ENCODE measurements around the gene ZBTB1. TPM values are rescaled to one million over a fixed set of nuclear protein-coding genes. Genes with fewer than 3 reads are reported as not detected.
"Not testable (repeated sequence)": the region's sequence is repeated elsewhere in the genome, so short reads cannot be mapped to it uniquely, and the experiment has no call there.

Gene ZBTB1
- total RNA-seq, 1 experiment from 2014 or later = 51.4 TPM

DNA sequence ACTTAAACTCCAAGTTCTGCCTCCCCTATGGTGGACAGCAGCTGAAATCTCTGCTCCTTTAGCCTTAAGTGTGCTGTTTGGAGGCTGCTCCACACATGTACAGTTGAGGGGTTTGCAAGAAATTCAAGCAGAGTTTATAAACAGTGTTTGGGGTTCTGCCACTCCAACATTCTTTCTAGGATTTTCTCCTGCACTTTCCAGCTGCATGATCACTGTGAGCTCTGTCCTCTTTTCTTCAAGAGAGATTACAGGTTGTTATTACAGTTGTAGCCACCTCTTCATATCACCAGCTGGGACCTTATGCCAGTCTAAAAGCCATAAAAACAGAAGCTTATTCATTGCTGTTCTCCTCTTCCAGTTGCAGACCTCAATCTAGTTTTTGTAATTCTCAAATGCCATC lies 9.3 kb upstream of the ZBTB1 start:
- DNase-seq (ENCODE audit: low read depth) = no peak

DNA sequence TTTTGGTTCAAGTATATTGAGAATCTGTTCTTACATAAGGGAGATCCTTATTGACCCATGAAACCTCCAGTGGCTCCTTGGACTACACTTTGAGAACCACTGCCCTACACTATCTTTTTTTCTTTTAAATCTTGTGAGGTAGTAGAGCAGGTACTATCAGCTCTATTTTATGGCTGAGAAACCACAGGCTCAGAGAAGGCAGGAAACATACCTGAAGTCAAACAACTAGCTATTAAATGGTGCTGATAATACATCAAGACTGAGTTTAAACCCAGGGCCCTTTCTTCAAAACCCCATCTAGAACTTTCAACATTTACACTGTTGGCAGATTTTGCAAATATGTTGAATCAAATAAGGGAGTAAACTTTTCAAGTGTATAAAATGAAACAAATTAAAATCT lies 7.8 kb upstream of the ZBTB1 start:
- no peak for DNase-seq (ENCODE audit: low read depth)

DNA sequence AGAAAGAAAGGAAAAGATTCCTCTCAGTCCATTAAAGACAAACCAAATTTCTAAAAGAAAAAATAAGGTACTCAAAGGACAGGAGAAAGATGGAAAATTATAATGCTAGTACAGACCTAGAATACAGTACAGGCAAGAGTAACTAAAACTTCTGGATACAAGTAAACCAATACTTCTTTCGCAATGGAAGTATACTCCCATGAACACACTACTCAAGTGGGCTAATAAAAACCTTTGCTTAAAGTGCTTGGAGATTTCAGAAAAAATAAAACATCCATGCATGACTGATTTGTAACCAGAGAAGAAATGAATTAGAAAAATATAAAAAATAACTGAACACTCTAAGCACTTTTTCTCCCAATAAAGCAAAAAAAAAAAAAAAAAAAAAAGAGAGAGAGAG lies 4.5 kb upstream of the ZBTB1 start:
- DNase-seq (ENCODE audit: low read depth) = no peak

DNA sequence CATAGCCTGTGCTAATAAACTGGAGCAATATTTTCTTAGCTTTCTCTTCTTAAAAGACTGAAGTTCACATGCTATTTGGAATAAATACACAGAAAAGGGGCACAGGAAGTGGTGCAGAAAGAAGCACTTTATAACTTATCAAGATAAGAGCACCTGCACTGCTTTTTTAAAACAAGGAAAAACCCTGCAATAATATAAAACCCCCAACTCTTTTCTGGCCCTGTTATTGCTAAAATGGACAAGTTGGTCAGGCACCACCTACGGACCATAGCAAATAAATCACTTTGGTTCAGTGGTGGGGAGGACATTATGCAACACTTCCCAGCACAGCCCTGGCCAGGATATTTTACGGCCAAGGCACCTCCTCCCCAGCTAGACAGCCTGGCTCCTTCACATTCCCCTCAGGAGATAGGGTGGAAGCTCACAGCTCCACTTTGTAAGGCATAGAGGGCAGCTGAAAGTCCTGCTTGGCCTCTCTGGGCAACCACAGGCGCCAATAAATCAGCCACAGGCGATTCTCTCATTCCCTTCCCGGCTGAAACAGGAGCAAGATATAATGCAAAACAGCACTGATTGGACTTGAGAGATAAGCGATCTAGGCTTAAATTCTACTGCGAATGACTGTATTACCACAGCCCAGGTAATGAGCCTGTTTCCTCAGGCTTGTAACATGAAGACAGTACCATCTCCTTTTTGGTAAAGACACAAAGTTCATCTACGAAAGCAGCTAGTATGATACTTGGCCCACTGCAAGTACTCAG lies 3.0 kb upstream of the ZBTB1 start:
- DNase-seq (ENCODE audit: low read depth) = peak; percentile 97

DNA sequence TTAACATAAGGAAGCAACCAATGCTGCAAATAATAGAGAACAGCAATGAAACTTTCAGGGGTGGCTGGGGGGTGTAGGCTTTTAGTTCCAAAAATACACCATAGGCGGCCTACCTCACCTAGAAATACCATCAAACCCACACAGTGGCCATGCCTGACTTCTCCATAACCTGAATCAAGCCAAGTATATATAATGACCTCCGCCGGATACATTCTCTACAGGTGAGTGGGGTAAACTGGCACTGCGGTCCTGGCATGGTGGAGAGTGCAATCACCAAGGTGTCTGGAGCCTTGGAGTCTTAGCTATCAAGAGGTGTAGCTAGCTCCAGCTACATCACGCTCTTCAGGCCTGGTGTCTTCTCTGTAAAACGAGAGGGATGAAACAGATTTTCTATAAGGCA lies 2.1 kb upstream of the ZBTB1 start:
- DNase-seq (ENCODE audit: low read depth) = peak; percentile 6

DNA sequence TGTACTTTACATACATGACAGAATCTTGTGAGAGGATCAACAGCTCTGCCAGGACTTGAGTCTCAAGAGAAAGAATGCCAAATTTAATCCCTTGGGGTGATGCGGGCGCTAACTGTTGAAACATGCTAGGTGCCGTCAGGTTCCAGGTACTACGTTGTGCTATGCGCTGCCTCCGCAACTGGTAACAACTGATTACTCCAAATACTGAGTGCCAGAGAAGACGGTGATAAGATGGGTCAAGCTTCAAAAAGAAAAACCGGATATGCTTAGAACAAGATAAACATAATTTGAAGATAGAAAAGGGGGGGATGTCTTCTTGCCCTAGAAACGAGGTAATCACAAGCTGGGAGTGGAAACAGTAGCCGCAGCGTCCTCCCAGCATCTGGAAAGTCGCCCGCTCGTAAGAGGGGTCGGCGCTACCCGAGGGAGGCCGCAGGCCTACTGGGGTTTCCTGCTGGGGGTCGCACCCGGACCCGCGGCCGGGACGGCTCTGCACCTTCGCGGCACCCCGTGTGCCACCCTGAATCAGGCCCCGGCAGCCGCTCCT lies 1.6 kb upstream of the ZBTB1 start:
- peak; percentile 22 for DNase-seq (ENCODE audit: low read depth)

DNA sequence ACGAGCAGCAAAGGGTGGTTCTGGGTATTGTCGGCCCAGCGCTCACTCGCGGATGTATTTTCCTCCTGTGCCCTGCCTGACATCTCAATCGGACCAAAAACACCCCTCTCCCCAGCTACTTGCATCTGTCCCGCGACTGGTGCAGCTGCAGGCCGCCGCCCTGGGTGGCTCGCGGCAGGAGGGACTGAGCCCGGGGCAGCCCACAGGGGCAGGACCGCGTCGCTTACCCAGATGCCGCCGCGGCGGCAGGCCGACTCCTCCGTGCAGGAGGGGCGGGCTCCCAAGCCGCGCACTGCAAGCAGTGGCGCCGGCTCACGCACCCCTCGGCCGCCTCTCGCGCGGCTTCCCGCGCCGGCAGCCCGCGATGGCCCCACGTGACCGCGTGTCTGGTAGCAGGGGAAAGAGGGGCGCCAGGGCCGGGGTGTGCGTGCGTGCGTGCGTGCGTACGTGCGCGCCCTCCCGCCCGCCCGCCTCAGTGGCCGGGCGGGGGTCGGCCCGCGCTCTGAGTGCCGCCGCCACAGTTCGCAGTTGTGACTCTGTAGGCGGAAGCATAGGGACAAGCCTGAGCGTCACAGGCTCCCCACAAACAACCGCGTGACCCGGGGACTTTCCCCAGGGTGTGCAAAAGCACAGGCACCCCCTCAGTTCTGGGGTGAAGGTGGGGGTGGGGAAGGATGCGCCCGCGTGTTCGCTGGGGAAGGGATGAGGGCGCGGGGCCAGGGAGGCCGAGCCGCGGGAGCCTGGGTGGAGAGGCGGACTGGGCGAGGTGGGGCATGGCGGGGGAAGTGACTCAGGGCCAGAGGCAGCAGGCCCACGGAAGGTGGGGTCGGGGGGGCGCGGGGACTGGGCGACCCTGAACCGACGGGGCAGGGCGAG lies 898 bp upstream of the ZBTB1 start, which contains the start of gene ZBTB25:
Gene ZBTB25 (minus strand): TSS at position 405 of the 876 bp plus-strand sequence. CDS start 13,305 bp downstream, outside the sequence.
- peak; percentile 93 for DNase-seq (ENCODE audit: low read depth)

DNA sequence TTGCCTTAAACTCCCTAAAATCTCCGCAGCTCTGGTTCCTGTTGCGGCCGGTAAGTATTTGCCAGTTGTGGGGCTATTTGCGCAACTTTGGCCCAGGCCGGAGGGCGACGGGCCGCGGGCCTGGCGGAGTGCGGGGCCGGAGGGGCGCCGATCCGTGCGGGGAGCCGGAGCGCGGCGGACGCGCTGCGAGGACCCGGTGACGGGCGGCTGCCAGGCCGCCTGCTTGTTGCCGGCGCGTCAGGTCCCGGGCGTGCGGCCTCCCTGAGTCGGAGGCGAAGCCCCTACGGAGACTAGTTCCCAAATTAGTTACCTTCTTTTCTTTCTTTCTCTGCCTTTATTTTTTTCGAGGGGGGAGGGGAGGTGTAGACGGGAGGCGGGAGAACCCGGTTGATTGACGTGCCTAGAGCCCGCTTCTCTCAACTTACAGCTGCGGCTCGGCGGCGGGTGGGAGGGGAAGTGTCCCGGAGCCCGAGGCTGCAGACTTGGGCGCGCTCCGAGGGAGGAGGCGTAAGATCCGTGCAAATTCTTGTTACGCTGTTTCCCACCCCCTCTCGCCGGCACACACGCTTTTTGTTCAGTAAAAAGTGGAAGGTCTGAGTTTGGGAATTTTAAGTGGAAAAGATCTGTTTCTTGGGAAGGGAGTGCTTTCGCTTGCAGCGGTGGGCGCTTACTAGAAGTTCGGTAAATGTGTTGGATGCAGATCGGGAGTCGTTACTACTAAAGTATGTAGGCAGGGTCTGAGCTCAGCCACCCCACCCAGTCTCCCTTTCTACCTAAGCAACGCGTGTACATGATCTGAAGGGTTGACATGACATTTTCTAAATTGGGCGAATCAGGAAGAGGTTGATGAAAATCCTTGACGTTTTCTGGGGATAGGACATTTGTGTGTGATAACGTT lies 576 bp downstream of the ZBTB1 start:
- peak; percentile 89 for DNase-seq (ENCODE audit: low read depth)

DNA sequence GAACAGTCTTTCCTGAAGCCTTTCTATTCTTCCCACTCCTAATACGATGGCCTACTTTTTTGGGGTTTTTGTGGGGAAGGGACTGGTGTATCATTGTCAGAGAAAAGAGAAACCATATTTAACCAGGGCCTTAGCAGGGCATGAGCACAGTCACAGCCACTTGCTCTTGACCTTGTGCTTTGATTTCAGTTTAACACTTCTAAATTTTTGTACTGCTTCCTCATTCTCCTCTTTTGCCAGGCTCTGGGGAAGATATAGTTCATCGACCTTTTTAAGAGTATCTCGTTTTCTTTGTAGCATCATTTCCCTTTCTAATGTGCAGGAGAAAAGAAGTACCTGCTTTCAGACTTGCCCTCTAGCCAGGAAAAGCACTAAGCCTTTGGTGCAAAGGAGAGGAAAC lies 2.2 kb downstream of the ZBTB1 start:
- DNase-seq (ENCODE audit: low read depth) = no peak

DNA sequence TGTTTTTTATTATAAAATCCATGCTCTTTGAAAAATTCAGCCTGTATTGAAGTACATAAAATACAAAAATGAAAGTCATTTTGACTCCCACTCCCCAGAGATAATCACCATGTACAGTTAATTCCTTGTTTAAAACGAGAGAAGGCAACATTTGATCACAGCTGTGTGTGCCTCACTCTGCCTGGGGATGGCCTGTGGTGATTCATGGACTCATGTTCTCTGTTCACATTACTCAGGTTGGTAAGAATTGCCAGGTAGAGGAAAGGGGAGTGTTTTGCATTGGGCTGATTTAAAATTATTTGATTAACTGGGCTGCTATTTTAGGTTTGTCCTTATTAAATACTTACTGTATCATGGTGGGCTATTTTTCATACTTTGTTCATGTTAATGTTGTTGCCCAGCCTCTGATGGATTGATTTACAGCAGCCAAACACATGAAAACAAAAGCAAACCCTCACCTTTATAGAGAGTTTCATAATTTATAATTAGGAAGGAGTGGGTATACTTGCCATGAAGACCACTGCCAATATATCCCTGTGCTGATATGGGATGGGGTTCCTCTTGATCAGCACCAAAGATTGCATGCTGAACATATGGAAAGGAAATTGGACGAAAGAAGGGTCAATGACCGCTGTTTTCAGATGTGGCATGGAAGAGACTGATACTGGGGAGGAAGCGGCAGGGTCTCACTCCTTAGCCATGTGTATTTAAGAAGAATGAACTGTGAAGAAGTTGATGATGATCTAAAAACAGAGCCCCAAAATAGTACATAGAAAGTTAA lies 3.0 kb downstream of the ZBTB1 start:
- peak; percentile 46 for DNase-seq (ENCODE audit: low read depth)

DNA sequence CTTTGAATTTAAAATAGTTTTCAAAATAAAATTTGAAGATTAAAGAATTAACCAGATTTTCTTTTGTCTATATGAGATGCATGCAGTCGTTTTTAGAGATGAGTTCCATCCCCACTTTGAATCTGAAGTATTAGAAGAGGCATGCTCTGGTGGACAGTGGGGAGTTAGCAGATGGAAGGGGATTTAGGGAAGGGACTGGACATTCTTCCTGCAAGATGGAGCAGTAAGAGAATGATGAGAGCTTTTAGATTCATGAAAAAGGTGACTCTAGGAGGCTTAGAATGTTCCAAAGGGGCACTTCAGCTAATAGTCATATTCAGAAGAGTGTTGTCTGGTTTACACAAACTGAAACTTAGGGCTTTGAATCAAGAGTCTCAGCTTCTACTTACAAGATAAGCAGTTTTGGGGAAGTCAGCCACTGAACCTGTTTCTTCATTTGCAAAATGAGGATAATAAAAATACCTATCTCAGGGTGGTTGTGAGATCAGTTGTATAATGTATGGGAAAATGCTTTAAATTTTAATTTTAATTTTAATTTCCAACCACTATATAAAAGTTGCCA lies 3.7 kb downstream of the ZBTB1 start:
- no peak for DNase-seq (ENCODE audit: low read depth)

DNA sequence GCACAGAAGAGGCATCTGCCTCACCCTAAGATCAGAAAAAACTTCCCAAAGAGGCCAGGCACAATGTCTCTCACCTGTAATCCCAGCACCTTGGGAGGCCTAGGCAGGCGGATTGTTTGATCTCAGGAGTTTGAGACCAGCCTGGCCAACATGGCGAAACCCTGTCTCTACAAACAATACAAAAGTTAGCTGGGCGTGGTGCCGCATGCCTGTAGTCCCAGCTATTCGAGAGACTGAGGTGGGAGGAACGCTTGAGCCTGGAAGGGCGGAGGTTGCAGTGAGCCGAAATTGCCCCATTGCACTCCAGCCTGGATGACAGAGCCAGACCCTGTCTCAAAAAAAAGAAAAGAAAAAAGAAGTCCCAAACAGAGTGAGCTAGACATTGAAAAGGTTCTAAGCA lies 4.5 kb downstream of the ZBTB1 start:
- DNase-seq (ENCODE audit: low read depth) = no peak

DNA sequence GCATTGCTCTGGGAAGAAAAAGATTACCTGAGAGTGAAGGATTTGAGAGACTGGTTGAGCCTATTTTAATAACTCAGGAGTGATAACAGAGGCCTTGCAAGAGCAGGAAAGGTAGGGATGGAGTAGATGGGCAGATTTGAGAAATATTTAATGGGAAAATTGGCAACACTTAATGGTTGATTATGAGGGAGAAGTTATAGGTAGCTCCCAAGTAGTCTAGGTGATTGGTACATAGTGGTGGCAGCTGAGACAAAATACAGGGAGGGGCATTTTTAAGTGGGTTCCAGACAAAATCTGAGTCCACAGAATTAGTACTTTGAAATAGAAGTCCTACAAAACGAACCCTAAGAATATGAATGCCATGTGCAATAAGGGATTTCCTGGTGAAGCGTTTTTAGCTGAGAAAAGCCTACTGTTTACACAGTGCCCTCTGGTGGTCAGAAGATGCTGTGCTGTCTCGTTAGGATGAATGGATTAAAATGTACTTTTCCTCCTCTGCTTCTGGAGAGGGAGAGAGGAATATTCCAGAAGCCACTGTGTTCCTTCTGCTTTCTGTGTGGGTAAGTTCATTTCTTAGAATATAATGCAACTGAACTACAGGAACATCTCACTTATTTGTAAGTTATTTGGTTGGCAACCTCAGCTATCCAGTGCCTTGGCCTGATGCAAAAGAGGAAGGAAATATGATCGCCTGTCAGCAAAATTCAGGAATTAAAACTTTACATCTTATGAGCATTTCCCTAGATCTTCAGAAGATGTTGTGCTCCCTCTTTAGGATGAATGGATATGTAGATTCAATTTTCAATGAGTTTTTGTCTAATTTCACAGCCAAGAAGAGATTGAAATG lies 6.5 kb downstream of the ZBTB1 start:
- peak; percentile 72 for DNase-seq (ENCODE audit: low read depth)

DNA sequence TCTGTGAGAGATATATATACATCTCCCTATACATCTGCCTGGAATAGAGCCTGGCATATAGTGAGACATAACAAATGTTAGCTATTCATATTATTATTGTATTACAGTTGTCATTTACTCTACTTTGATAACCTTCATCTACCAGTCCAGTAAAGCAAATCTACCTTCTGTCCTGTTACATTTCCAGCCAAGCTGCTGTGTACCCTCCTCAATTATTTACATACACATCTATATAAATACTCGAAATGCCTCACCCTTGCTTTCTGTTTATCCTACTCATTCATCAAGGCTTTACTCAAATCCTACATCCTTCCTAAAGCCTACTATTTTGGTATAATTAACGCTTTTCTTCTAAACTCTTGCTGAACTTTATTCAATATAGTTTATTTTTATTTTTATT lies 8.7 kb downstream of the ZBTB1 start:
- no peak for DNase-seq (ENCODE audit: low read depth)

DNA sequence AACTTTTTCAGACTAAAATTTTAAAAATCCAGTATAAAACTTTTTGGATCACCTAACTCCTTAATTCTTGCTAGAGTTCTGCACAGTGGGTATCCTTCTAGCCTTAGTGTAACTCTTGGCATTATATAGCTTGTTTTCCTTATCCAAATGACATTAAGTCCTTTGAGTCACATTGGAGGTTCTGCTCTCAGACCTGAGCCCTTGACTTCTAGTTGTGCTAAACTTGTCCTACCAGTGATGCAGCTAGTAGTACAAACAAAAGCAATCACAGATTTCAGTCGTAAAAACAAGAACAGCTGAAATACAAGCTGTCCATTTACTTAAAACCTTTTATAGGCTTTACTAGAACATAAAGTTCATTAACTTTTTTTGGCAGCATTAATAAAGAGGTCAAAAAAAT lies 10.5 kb downstream of the ZBTB1 start:
- DNase-seq (ENCODE audit: low read depth) = no peak

DNA sequence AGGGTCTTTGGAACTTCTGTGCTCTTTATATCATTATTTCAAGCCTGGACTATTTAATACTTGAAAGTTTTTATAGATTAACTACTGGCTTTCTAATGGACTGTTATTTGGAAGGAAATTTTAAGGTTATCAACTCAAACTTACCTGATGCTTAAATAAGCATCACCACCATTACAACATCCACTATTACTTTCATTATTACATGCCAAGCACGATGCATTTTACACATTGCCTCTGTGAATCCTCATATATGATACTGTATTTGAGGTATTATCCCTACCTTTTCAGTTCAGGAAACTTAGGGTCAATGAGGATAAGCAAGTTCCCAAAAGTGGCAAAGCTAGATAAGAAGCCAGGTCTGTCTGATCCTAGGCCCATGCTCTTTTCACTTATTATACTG lies 12.4 kb downstream of the ZBTB1 start:
- no peak for DNase-seq (ENCODE audit: low read depth)

DNA sequence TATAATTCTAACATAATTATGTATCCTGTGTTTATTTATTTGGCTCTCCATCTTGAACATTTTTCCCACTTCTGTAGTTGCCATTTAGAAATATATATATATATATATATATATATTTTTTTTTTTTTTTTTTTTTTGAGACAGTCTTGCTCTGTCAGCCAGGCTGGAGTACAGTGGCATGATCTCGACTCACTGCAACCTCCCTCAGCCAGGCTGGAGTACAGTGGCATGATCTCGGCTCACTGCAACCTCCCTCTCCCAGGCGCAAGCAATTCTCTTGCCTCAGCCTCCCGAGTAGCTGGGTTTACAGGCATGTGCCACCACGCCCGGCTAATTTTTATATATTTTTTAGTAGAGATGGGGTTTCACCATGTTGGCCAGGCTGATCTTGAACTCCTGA lies 13.1 kb downstream of the ZBTB1 start:
- not testable (repeated sequence) for DNase-seq (ENCODE audit: low read depth)

DNA sequence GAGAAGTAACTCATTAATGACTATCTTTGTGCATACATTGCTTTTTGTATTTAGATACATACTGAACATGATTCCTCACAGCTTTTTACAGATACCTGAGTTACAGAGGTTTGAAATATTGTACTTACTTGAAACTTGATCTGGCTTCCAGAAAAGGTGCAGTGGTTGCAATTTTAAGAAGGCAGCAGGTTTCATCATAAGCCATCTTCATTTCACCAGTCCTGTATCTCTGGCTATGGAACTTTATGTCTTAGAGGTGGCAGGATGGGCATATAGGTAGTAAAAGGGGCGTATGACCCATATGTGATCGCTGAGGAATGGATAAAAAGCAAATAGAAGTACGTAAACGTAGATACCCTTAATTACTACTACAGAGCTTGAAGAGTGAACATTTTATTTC lies 13.7 kb downstream of the ZBTB1 start:
- no peak for DNase-seq (ENCODE audit: low read depth)

DNA sequence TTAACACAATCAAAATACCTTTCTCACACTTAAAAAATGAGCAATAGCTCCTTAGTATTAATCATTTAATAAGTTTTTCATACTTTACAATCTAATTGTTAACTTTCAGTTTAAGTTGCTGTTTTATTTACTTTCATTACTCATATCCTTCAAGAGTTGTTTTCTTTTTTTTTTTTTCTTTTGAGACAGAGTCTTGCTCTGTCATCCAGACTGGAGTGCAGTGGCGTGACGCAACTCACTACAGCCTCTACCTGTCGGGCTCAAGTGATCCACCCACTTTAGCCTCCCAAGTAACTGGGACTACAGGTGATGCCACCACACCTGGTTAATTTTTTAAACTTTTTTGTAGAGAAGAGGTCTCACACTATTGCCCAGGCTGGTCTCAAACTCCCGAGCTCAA lies 16.1 kb downstream of the ZBTB1 start:
- no peak for DNase-seq (ENCODE audit: low read depth)

Measured in M059J (cell line).